K562 (cell line): Measurements from ENCODE around the gene GYG2. TPM values are rescaled to one million over a fixed set of nuclear protein-coding genes. Genes with fewer than 3 reads are reported as not detected.

Experiments used
- E4F1 ChIP-seq: fragments of 250-450 bp; sonication (Bioruptor Pico); IDR thresholded peaks from 2 replicates; pipeline ENCODE4 v1.5.0; 2021; ENCODE audit warnings: mild to moderate bottlenecking, borderline replicate concordance
- ETV6 ChIP-seq, 3 experiments: fragments of 150-350 bp in 1 of 3; sonication (generic) in 1 of 3; formaldehyde crosslinking in 1 of 3; IDR thresholded peaks; 2 replicates each; pipeline versions ENCODE4 v1.6.1 to v1.8.0; 2014 to 2022; ENCODE audit warnings: borderline replicate concordance in 2 of 3, low read depth in 2 of 3, antibody characterized with exemption in 1 of 3, low read length in 1 of 3, mild to moderate bottlenecking in 1 of 3, missing genetic modification reagents in 1 of 3
- MTA1 ChIP-seq: fragments of 450-650 bp; IDR thresholded peaks from 2 replicates; pipeline ENCODE4 v1.6.1; 2017; ENCODE audit warnings: borderline replicate concordance
- TRIM24 ChIP-seq, 2 experiments: fragments of 450-650 bp; IDR thresholded peaks; 2 replicates each; pipeline ENCODE4 v1.6.1; 2016
- ZNF165 ChIP-seq: fragments of 250-450 bp; sonication (Bioruptor Pico); IDR thresholded peaks from 2 replicates; pipeline ENCODE4 v1.4.0; 2020; ENCODE audit warnings: borderline replicate concordance
- ZNF408 ChIP-seq: fragments of 250-450 bp; sonication (Bioruptor Pico); IDR thresholded peaks from 2 replicates; pipeline ENCODE4 v1.4.0; 2020; ENCODE audit warnings: low read depth, mild to moderate bottlenecking, moderate library complexity
- ZNF75A ChIP-seq: fragments of 450-650 bp; formaldehyde crosslinking; IDR thresholded peaks from 2 replicates; pipeline ENCODE4 v1.4.0; 2020; ENCODE audit warnings: mild to moderate bottlenecking
- polyA plus RNA-seq, 8 experiments: library from polyadenylated mRNA; depleted of rRNA in 4 of 8; stranded (reverse) in 5 of 8; unstranded in 3 of 8; fragments of >200 nt; fragmentation: Nextera tagmentation in 2 of 8; fragmentation: Illumina TruSeq in 1 of 8; extraction: Ambion mirVana in 2 of 8; extraction: Trizol in 1 of 8; gene quantifications; 2 replicates each; pipeline versions ENCODE4 v1.2.1 to v1.2.3, GENCODE V29; 2011 to 2014; ENCODE audit warnings: inconsistent platforms in 1 of 8, missing spikeins in 1 of 8
- total RNA-seq, 7 experiments: library from RNA; depleted of rRNA in 6 of 7; stranded (reverse); fragments of >200 nt in 6 of 7; fragmentation: Illumina TruSeq in 2 of 7; extraction: Trizol in 2 of 7; gene quantifications; 2 replicates each; pipeline versions ENCODE4 v1.2.1 to v1.2.3, GENCODE V29; 2011 to 2021; ENCODE audit warnings: low replicate concordance in 1 of 7
- TF ChIP-seq, protein P1 (sequence below): fragments of 250-450 bp; sonication (Bioruptor Pico); IDR thresholded peaks from 2 replicates; pipeline ENCODE4 v1.8.0; 2022; ENCODE audit warnings: moderate library complexity, mild to moderate bottlenecking, inconsistent platforms
- TF ChIP-seq, protein P2 (sequence below): sonication (generic); formaldehyde crosslinking; IDR thresholded peaks from 2 replicates; pipeline ENCODE4 v1.8.0; 2022; ENCODE audit warnings: mild to moderate bottlenecking, missing genetic modification reagents
- TF ChIP-seq, protein P3 (sequence below): fragments of 450-650 bp; IDR thresholded peaks from 2 replicates; pipeline ENCODE4 v1.6.1; 2016; ENCODE audit warnings: antibody characterized with exemption

The GYG2 gene
- total and polyA plus RNA-seq, 9 of the 15 experiments (the other 6 are each of a cell fraction or from before 2014, with no cell fraction given): 0.24 to 4.4 (median 2.9) TPM

DNA sequence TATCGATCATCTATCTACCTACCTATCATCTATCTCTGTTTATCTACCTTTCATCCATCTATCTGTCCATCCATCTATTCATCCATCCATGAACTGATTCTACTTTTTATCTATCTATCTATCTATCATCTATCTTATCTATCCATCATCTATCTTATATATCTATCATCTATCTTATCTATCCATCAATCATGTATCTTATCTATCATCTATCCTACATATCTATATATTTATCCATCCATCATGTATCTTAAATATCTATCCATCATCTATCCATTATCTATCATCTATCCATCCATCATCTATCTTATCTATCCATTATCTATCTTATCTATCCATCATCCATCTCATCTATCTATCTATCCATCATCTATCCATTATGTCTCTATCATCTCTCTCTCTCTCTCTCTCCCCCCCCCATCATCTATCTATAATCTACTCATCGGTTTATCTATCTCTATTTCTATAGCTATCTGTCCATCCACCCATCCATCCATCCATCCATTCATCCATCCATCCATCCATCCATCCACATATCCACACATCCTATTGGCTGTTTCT lies 79.5 kb downstream of the GYG2 start (continued):
- no peak for TF ChIP-seq E4F1
- TF ChIP-seq ETV6 (IDR thresholded peaks at IDR 0.05; ENCODE audit: borderline replicate concordance in 1 of 2, low read depth in 2 of 2, low read length in 1 of 2): no peak
- TF ChIP-seq ETV6 (CRISPR knock-in tag; IDR thresholded peaks at IDR 0.05; ENCODE audit: borderline replicate concordance): no peak
- TF ChIP-seq, protein P1, sequence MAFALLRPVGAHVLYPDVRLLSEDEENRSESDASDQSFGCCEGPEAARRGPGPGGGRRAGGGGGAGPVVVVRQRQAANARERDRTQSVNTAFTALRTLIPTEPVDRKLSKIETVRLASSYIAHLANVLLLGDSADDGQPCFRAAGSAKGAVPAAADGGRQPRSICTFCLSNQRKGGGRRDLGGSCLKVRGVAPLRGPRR: no peak
- TF ChIP-seq ZNF408 (CRISPR knock-in tag): no peak
- peak; percentile 93 for TF ChIP-seq MTA1
- TF ChIP-seq ZNF75A (CRISPR knock-in tag): no peak
- TF ChIP-seq TRIM24 (IDR thresholded peaks at IDR 0.05): peak; percentile 80 to 81
- TF ChIP-seq, protein P2, sequence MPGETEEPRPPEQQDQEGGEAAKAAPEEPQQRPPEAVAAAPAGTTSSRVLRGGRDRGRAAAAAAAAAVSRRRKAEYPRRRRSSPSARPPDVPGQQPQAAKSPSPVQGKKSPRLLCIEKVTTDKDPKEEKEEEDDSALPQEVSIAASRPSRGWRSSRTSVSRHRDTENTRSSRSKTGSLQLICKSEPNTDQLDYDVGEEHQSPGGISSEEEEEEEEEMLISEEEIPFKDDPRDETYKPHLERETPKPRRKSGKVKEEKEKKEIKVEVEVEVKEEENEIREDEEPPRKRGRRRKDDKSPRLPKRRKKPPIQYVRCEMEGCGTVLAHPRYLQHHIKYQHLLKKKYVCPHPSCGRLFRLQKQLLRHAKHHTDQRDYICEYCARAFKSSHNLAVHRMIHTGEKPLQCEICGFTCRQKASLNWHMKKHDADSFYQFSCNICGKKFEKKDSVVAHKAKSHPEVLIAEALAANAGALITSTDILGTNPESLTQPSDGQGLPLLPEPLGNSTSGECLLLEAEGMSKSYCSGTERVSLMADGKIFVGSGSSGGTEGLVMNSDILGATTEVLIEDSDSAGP: no peak
- TF ChIP-seq, protein P3, sequence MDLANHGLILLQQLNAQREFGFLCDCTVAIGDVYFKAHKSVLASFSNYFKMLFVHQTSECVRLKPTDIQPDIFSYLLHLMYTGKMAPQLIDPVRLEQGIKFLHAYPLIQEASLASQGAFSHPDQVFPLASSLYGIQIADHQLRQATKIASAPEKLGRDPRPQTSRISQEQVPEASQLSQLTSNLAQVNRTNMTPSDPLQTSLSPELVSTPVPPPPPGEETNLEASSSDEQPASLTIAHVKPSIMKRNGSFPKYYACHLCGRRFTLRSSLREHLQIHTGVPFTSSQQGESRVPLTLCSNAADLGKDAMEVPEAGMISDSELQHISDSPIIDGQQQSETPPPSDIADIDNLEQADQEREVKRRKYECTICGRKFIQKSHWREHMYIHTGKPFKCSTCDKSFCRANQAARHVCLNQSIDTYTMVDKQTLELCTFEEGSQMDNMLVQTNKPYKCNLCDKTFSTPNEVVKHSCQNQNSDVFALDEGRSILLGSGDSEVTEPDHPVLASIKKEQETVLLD: peak; percentile 94
- no peak for TF ChIP-seq ZNF165 (CRISPR knock-in tag)
